Renal cortical epithelial cell (primary cell): ENCODE measurements around the gene BBOX1. TPM values are rescaled to one million over a fixed set of nuclear protein-coding genes. Genes with fewer than 3 reads are reported as not detected.
"Not testable (repeated sequence)": the region's sequence is repeated elsewhere in the genome, so short reads cannot be mapped to it uniquely, and the experiment has no call there.

Experiments used
- DNase-seq: peaks from one replicate; pipeline ENCODE4 v3.0.0-alpha.2; 2011; ENCODE audit warnings: low read depth
- total RNA-seq: library from RNA; depleted of rRNA; stranded (reverse); fragments of >200 nt; gene quantifications from 2 replicates; pipeline ENCODE4 v1.2.3, GENCODE V29; 2014

Gene BBOX1
- total RNA-seq, 1 donor from 2014 or later: 4.0 TPM

GRCh38 chr11:27083782-27084181, 43.2 kb downstream of the BBOX1 start:
- no peak for DNase-seq

- DNase-seq: peak; percentile 89
Measured at GRCh38 chr11:27084518-27084917, 43.9 kb downstream of the BBOX1 start.

- DNase-seq: no peak
Measured at GRCh38 chr11:27085111-27085510, 44.5 kb downstream of the BBOX1 start.

- no peak for DNase-seq
Measured at GRCh38 chr11:27085605-27086004, 45.0 kb downstream of the BBOX1 start.

GRCh38 chr11:27087432-27087831, 46.8 kb downstream of the BBOX1 start:
- no peak for DNase-seq

- peak; percentile 87 for DNase-seq
Measured at GRCh38 chr11:27088353-27088752, 47.7 kb downstream of the BBOX1 start.

GRCh38 chr11:27089746-27090145, 49.1 kb downstream of the BBOX1 start:
- DNase-seq: no peak

- DNase-seq: not testable (repeated sequence)
Measured at GRCh38 chr11:27090357-27090948, 49.8 kb downstream of the BBOX1 start.

GRCh38 chr11:27094120-27094519, 53.5 kb downstream of the BBOX1 start:
- peak; percentile 46 for DNase-seq

- DNase-seq: no peak
Measured at GRCh38 chr11:27095059-27095458, 54.4 kb downstream of the BBOX1 start.

GRCh38 chr11:27095887-27096286, 55.3 kb downstream of the BBOX1 start:
- DNase-seq: no peak

GRCh38 chr11:27097551-27097950, 56.9 kb downstream of the BBOX1 start:
- no peak for DNase-seq

GRCh38 chr11:27100534-27100933, 59.9 kb downstream of the BBOX1 start:
- peak; percentile 21 for DNase-seq

- DNase-seq: no peak
Measured at GRCh38 chr11:27107548-27107947, 66.9 kb downstream of the BBOX1 start.

GRCh38 chr11:27108809-27109208, 68.2 kb downstream of the BBOX1 start:
- no peak for DNase-seq

- no peak for DNase-seq
Measured at GRCh38 chr11:27111896-27112295, 71.3 kb downstream of the BBOX1 start.

GRCh38 chr11:27112946-27113345, 72.3 kb downstream of the BBOX1 start:
- peak; percentile 63 for DNase-seq

- no peak for DNase-seq
Measured at GRCh38 chr11:27115051-27115650, 74.5 kb downstream of the BBOX1 start.

GRCh38 chr11:27116684-27117083, 76.1 kb downstream of the BBOX1 start:
- DNase-seq: peak; percentile 31

- no peak for DNase-seq
Measured at GRCh38 chr11:27118371-27118770, 77.8 kb downstream of the BBOX1 start.

GRCh38 chr11:27118949-27119348, 78.3 kb downstream of the BBOX1 start:
- no peak for DNase-seq

GRCh38 chr11:27119396-27119795, 78.8 kb downstream of the BBOX1 start:
- no peak for DNase-seq

- peak; percentile 33 for DNase-seq
Measured at GRCh38 chr11:27120211-27120610, 79.6 kb downstream of the BBOX1 start.

GRCh38 chr11:27122001-27122400, 81.4 kb downstream of the BBOX1 start:
- no peak for DNase-seq
